K562 (cell line): Measurements from ENCODE around the gene PMVK. TPM values are rescaled to one million over a fixed set of nuclear protein-coding genes. Genes with fewer than 3 reads are reported as not detected.

ENCODE experiments used
- C11orf30 ChIP-seq: fragments of 450-650 bp; IDR thresholded peaks from 2 replicates; pipeline ENCODE4 v1.6.1; 2016; ENCODE audit warnings: low read depth, mild to moderate bottlenecking
- CHD4 ChIP-seq: fragments of 200-600 bp; sonication (generic); IDR thresholded peaks from 3 replicates; pipeline ENCODE4 v1.6.1; 2012; ENCODE audit warnings: low read depth, mild to moderate bottlenecking, mixed read lengths, low read length, inconsistent platforms; ENCODE audit not compliant: insufficient read depth, insufficient replicate concordance, poor library complexity, severe bottlenecking
- DMBX1 ChIP-seq: fragments of 250-450 bp; sonication (Bioruptor Pico); IDR thresholded peaks from 2 replicates; pipeline ENCODE4 v1.8.0; 2022; ENCODE audit warnings: inconsistent platforms, mild to moderate bottlenecking, moderate library complexity, borderline replicate concordance
- FOXJ3 ChIP-seq: sonication (generic); formaldehyde crosslinking; IDR thresholded peaks from 2 replicates; pipeline ENCODE4 v1.4.0; 2020; ENCODE audit warnings: mild to moderate bottlenecking, missing genetic modification reagents
- FOXP1 ChIP-seq: sonication (generic); formaldehyde crosslinking; IDR thresholded peaks from 2 replicates; pipeline ENCODE4 v1.8.0; 2022; ENCODE audit warnings: mild to moderate bottlenecking, missing genetic modification reagents
- HDAC1 ChIP-seq, 2 experiments: fragments of 450-650 bp; IDR thresholded peaks; 2 replicates each; pipeline ENCODE4 v1.6.1; 2016 to 2017; ENCODE audit warnings: inconsistent platforms in 1 of 2, mild to moderate bottlenecking in 1 of 2, moderate library complexity in 1 of 2
- HDAC2 ChIP-seq: fragments of 450-650 bp; IDR thresholded peaks from 2 replicates; pipeline ENCODE4 v1.6.1; 2016; ENCODE audit warnings: mild to moderate bottlenecking
- KLF6 ChIP-seq: fragments of 250-450 bp; sonication (Bioruptor Pico); IDR thresholded peaks from 2 replicates; pipeline ENCODE4 v1.4.0; 2020; ENCODE audit warnings: mild to moderate bottlenecking, moderate library complexity, borderline replicate concordance
- NBN ChIP-seq: fragments of 450-650 bp; IDR thresholded peaks from 2 replicates; pipeline ENCODE4 v1.6.1; 2016; ENCODE audit warnings: low read depth, mild to moderate bottlenecking
- NR2C2 ChIP-seq, 2 experiments: fragments of 200-800 bp in 1 of 2; sonication (Bioruptor generic) in 1 of 2; sonication (generic) in 1 of 2; formaldehyde crosslinking in 1 of 2; IDR thresholded peaks; 2 replicates each; pipeline versions ENCODE4 v1.6.1 to v1.8.0; 2016 to 2022; ENCODE audit warnings: mild to moderate bottlenecking in 1 of 2, missing compliant biosample characterization in 1 of 2, missing genetic modification characterization in 1 of 2, missing genetic modification reagents in 1 of 2
- SP1 ChIP-seq: sonication (generic); formaldehyde crosslinking; IDR thresholded peaks from 2 replicates; pipeline ENCODE4 v1.8.1; 2022; ENCODE audit warnings: mild to moderate bottlenecking, missing genetic modification reagents
- ZNF263 ChIP-seq: sonication (generic); formaldehyde crosslinking; IDR thresholded peaks from 2 replicates; pipeline ENCODE4 v1.8.0; 2022; ENCODE audit warnings: mild to moderate bottlenecking, missing genetic modification reagents, borderline replicate concordance
- polyA plus RNA-seq, 8 experiments: library from polyadenylated mRNA; depleted of rRNA in 4 of 8; stranded (reverse) in 5 of 8; unstranded in 3 of 8; fragments of >200 nt; fragmentation: Nextera tagmentation in 2 of 8; fragmentation: Illumina TruSeq in 1 of 8; extraction: Ambion mirVana in 2 of 8; extraction: Trizol in 1 of 8; gene quantifications; 2 replicates each; pipeline versions ENCODE4 v1.2.1 to v1.2.3, GENCODE V29; 2011 to 2014; ENCODE audit warnings: inconsistent platforms in 1 of 8, missing spikeins in 1 of 8
- total RNA-seq, 7 experiments: library from RNA; depleted of rRNA in 6 of 7; stranded (reverse); fragments of >200 nt in 6 of 7; fragmentation: Illumina TruSeq in 2 of 7; extraction: Trizol in 2 of 7; gene quantifications; 2 replicates each; pipeline versions ENCODE4 v1.2.1 to v1.2.3, GENCODE V29; 2011 to 2021; ENCODE audit warnings: low replicate concordance in 1 of 7
- TF ChIP-seq, protein P1 (sequence below), 2 experiments: fragments of 450-650 bp; IDR thresholded peaks; 2 replicates each; pipeline ENCODE4 v1.6.1; 2016; ENCODE audit warnings: mild to moderate bottlenecking in 2 of 2, borderline replicate concordance in 1 of 2, low read depth in 1 of 2, moderate library complexity in 1 of 2
- TF ChIP-seq, protein P2 (sequence below): fragments of 450-650 bp; formaldehyde crosslinking; IDR thresholded peaks from 2 replicates; pipeline ENCODE4 v1.4.0; 2020; ENCODE audit warnings: mild to moderate bottlenecking, moderate library complexity
- TF ChIP-seq, protein P3 (sequence below): sonication (generic); formaldehyde crosslinking; IDR thresholded peaks from 2 replicates; pipeline ENCODE4 v1.9.0; 2022; ENCODE audit warnings: mild to moderate bottlenecking, missing genetic modification reagents

Gene PMVK
- total and polyA plus RNA-seq, 9 of the 15 experiments (the other 6 are each of a cell fraction or from before 2014, with no cell fraction given): 1.1 to 15.3 (median 6.3) TPM

DNA sequence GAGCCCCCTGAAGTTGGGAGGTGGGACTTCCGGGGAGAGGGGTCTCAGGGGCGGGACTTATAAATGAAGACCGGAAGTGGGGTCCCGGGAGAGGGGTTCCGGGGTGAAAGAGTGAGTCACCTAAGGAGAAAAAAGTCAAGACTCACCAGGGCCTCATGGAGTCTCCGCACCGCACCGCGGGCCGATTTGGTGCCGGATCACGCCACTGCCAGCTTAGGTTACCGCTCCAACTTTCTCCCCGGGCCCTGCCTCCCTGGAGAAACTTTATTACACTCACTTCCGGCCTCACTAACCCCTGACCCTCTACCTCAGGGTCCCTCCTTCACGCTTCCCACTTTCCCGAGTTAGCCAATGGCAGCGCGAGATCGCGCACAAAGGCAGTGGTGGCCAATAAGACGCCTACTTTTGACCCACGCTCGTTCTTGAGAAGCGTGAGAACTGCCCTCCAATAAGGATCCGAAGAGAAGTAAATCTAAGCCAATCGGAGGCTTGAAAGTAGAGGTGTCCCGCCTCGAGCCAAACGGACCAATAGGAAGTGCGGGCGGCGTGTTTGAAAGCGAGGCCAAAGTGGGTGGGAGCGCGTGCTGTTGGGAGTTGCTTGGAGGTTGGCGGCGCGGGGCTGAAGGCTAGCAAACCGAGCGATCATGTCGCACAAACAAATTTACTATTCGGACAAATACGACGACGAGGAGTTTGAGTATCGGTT is 37.7 kb upstream of the PMVK start, which contains the start of gene CKS1B (continued):
- TF ChIP-seq HDAC2 (peak; percentile 93), HDAC1 (IDR thresholded peaks at IDR 0.05) (peak in 1 of 2 experiments; percentile 100; a peak in 2 of 4 replicates), SP1 (CRISPR knock-in tag) (peak; percentile 72), NBN (peak; percentile 69), NR2C2 (CRISPR knock-in tag; IDR thresholded peaks at IDR 0.05) (peak; percentile 92), NR2C2 (tag; IDR thresholded peaks at IDR 0.05) (peak; percentile 99), KLF6 (CRISPR knock-in tag) (peak; percentile 52; the same call in 1 of the 2 replicates), FOXJ3 (no peak), C11orf30 (peak; percentile 83), DMBX1 (CRISPR knock-in tag) (peak; percentile 66; the same call in 1 of the 2 replicates), FOXP1 (CRISPR knock-in tag) (peak; percentile 77; the same call in 1 of the 2 replicates), ZNF263 (CRISPR knock-in tag) (no peak; the same call in 1 of the 2 replicates), CHD4 (no peak)
- TF ChIP-seq, protein P1, sequence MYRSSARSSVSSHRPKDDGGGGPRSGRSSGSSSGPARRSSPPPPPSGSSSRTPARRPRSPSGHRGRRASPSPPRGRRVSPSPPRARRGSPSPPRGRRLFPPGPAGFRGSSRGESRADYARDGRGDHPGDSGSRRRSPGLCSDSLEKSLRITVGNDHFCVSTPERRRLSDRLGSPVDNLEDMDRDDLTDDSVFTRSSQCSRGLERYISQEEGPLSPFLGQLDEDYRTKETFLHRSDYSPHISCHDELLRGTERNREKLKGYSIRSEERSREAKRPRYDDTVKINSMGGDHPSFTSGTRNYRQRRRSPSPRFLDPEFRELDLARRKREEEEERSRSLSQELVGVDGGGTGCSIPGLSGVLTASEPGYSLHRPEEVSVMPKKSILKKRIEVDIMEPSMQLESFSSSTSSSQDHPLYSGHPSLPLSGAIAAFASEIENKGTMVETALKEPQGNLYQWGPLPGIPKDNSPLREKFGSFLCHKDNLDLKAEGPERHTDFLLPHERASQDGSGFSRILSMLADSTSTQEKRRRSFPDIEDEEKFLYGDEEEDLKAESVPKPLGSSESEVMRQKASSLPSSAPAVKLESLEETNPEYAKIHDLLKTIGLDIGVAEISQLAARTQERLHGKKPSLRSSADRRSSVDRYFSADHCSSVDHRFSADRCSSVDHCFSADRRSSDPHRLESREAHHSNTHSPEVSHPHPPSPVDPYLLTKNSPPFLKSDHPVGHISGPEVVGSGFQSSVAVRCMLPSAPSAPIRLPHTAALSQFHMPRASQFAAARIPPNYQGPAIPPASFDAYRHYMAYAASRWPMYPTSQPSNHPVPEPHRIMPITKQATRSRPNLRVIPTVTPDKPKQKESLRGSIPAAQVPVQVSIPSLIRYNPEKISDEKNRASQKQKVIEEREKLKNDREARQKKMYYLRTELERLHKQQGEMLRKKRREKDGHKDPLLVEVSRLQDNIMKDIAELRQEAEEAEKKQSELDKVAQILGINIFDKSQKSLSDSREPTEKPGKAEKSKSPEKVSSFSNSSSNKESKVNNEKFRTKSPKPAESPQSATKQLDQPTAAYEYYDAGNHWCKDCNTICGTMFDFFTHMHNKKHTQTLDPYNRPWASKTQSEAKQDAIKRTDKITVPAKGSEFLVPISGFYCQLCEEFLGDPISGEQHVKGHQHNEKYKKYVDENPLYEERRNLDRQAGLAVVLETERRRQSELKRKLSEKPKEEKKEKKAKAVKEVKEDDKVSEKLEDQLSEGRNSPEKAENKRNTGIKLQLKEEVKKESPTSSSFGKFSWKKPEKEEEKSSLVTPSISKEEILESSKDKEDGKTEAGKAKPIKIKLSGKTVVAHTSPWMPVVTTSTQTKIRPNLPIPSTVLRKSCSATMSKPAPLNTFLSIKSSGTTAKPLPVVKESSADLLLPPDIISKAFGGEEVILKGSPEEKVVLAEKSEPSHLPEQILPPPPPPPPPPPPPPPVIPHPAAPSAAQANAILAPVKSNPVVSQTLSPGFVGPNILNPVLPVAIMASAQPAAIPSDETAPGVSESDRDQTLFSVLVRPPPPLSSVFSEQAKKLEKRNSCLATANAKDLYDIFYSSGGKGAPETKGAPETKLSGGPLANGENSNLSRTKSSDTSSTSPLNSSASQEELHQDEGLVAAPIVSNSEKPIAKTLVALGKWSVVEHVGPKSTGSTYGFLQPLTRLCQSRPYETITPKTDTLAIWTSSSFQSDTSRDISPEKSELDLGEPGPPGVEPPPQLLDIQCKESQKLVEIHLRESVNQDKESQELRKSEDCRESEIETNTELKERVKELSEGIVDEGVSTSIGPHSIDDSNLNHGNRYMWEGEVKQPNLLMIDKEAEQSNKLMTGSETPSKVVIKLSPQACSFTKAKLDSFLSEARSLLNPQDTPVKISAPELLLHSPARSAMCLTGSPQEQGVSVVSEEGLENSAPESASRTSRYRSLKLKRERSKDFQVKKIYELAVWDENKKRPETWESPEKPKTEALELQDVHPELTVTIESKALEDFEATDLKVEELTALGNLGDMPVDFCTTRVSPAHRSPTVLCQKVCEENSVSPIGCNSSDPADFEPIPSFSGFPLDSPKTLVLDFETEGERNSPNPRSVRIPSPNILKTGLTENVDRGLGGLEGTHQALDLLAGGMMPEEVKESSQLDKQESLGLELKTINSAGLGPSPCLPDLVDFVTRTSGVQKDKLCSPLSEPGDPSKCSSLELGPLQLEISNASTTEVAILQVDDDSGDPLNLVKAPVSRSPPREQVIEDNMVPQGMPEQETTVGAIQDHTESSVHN (IDR thresholded peaks at IDR 0.05; ENCODE audit: borderline replicate concordance in 1 of 2, low read depth in 1 of 2): no peak
- TF ChIP-seq, protein P2, sequence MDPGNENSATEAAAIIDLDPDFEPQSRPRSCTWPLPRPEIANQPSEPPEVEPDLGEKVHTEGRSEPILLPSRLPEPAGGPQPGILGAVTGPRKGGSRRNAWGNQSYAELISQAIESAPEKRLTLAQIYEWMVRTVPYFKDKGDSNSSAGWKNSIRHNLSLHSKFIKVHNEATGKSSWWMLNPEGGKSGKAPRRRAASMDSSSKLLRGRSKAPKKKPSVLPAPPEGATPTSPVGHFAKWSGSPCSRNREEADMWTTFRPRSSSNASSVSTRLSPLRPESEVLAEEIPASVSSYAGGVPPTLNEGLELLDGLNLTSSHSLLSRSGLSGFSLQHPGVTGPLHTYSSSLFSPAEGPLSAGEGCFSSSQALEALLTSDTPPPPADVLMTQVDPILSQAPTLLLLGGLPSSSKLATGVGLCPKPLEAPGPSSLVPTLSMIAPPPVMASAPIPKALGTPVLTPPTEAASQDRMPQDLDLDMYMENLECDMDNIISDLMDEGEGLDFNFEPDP (CRISPR knock-in tag): no peak
- TF ChIP-seq, protein P3, sequence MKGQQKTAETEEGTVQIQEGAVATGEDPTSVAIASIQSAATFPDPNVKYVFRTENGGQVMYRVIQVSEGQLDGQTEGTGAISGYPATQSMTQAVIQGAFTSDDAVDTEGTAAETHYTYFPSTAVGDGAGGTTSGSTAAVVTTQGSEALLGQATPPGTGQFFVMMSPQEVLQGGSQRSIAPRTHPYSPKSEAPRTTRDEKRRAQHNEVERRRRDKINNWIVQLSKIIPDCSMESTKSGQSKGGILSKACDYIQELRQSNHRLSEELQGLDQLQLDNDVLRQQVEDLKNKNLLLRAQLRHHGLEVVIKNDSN (CRISPR knock-in tag): peak; percentile 70
